ENCODE data around the gene KRTAP10-2.
"Not testable (repeated sequence)": the region's sequence is repeated elsewhere in the genome, so short reads cannot be mapped to it uniquely, and the experiment has no call there.

Gene KRTAP10-2

DNA sequence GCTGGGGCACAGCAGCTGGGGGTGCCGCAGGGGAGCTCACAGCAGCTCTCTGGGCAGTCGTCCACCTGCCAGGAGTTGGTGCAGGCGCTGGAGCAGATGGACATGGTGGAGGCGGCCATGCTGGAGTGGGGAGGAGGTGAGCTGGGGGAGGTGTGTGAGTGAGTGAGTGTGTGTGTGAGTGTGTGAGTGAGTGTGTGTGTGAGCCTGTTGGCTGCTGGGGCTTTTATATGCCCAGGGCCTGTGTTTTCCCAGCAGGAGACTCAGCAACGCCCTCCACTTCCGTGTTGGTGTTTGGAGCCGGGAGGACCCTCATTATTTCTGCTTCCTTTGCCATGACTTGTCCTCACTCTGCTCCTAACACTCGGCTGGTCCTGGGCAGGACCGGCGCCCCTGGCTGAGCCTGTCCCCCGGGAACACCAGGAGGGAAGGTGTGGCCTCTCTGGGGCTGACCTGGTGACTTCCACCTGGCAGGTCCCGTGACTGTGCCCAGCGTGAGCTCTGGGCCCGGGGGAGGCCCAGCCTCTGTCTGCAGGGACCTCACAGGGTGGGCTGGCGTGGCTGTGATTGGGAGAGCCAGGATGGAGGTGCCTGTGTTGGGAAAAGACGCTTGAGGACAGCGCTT lies at the start of gene KRTAP10-2:
Gene KRTAP10-2, minus strand, starts transcription at position 166 of the 622 bp plus-strand sequence. Its CDS starts 47 bp downstream, at position 119.
- no peak for DNase-seq (ENCODE audit: low read depth, low spot score)

GRCh38 chr21:44601091-44601490 lies 49.8 kb upstream of the KRTAP10-2 start:
- DNase-seq (ENCODE audit: low read depth, low spot score) = not testable (repeated sequence)

GRCh38 chr21:44600118-44600978 lies 49.0 kb upstream of the KRTAP10-2 start, which contains the start of gene KRTAP10-7:
KRTAP10-7 (plus strand) TSS chr21:44600597; CDS start chr21:44600622, 25 bp downstream.
- DNase-seq (ENCODE audit: low read depth, low spot score) = not testable (repeated sequence)

DNA sequence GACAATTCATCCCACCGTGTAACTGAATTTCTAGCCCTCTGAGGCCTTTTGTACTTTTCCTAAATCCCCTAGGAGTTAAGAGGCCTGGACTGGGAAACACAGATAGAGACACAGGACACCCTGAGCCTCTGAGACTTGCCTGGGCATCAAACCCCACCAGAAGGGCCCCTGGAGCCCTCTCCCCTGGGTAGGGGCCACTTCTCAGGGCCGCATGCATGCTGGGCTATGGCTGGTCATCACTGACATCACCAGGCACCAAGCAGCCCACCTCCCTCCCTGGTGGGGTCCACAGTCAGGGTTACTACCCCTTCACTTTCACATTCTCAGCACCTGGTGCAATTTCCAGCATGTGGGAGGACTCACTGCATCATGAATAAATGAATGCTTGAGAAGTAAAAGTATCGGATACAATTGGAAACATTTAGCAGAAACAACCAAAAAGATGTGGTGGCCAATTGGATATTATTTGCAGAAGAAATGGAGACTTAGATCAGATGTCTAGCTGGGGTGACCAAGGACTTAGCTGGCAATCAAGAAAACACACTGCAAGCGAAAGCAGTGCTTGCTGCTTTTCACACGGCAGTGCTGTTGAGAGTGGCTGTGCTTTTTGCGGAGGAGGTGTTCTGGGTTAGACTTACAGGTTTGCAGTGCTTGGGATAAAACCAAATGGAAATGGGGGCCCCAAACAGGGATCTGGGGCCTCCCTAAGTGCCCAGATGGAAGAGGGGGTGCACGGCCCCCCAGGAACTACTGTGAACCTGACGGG lies 48.1 kb upstream of the KRTAP10-2 start:
- DNase-seq (ENCODE audit: low read depth, low spot score) = no peak

- no peak for DNase-seq (ENCODE audit: low read depth, low spot score)
These were observed 46.8 kb upstream of the KRTAP10-2 start for GRCh38 chr21:44598061-44598460.

- no peak for DNase-seq (ENCODE audit: low read depth, low spot score)
These were observed 44.9 kb upstream of the KRTAP10-2 start for GRCh38 chr21:44596068-44596725.

DNA sequence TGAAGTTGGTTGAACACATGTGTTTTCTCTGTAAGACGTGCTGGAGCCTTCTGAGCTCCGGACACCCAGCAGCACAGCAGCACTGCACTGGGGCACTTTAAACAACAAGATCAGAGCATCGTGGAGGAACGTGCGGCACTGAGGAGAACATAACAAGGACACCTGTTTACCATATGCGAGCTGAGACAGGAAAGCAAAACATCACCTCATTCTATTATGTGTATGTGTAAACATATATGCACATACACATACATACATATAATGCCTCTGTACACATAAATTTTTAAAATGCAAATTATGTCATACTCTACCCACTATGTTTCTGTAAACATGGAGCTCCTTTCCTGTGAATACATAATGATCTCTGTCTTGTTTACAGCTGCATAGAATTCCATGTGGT lies 44.2 kb upstream of the KRTAP10-2 start:
- no peak for DNase-seq (ENCODE audit: low read depth, low spot score)

DNA sequence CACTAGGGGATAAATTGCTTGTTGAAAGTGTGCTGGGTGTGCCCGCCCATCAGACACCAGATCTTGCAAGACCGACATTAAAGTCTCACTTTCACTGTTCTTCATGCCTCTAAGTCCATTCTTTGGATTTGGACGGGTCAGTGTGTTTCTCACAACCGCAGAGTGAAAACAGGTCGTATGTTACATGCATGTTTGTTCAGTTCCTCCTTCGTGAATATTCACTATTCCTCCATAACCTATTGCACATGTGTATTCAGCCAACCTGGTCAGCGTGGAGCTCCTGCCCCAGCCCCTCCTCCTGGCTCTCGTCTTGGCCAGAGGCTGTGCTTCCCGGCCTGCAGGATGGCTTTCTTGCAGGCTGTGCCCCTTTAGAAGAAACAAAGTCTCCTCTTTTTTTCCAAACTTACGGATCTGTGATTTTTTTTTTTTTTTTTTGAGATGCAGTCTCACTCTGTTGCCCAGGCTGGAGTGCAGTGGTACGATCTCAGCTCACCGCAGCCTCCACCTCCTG lies 43.2 kb upstream of the KRTAP10-2 start:
- no peak for DNase-seq (ENCODE audit: low read depth, low spot score)

GRCh38 chr21:44593598-44594405 lies 42.5 kb upstream of the KRTAP10-2 start:
- DNase-seq (ENCODE audit: low read depth, low spot score) = no peak

DNA sequence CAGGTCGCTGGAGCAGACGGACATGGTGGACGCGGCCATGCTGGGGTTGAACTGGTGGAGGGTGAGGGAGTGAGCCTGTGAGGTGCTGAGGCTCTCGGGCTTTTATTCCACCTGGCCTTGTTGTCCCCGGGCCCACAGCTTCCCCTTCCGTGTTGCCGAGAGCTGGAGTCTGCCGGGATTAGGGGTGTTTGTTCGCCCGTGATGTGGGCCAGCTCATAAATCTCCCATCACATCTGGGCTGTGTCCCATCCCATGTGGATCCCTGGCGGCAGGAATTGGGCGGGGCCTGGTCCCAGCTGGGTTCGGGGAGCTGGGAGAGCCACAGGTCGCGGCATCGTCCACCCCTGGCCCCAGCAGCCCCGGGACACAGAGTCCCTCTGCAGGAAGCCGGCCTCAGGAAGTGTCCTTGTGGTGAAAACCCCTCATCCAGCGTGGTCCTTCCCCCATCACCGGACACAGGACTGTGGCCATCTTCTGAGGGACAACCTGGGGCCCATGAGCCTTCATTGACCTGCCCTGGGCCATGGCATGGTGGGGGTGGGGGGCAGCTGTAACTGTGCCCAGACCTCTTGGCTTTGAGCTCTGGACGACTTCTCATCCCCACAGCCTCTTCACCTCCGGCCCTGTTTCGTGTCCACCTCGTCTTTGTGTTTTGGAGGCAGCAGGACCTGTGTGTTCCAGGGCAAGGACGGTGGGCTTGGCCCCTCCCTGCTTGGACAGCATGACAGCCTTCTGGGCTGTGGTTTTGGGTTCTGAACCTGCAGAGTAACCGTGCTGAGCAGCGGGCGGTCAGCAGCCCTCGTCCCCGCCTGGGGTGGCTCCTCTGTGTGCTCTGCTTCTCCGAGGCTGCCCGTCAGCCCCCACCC lies 41.4 kb upstream of the KRTAP10-2 start, which contains the start of gene KRTAP10-6:
Gene KRTAP10-6, minus strand, starts transcription at position 60 of the 866 bp plus-strand sequence. Its CDS starts 21 bp downstream, at position 39.
- DNase-seq (ENCODE audit: low read depth, low spot score) = no peak

- not testable (repeated sequence) for DNase-seq (ENCODE audit: low read depth, low spot score)
These were observed 40.5 kb upstream of the KRTAP10-2 start for GRCh38 chr21:44591801-44592130.

DNA sequence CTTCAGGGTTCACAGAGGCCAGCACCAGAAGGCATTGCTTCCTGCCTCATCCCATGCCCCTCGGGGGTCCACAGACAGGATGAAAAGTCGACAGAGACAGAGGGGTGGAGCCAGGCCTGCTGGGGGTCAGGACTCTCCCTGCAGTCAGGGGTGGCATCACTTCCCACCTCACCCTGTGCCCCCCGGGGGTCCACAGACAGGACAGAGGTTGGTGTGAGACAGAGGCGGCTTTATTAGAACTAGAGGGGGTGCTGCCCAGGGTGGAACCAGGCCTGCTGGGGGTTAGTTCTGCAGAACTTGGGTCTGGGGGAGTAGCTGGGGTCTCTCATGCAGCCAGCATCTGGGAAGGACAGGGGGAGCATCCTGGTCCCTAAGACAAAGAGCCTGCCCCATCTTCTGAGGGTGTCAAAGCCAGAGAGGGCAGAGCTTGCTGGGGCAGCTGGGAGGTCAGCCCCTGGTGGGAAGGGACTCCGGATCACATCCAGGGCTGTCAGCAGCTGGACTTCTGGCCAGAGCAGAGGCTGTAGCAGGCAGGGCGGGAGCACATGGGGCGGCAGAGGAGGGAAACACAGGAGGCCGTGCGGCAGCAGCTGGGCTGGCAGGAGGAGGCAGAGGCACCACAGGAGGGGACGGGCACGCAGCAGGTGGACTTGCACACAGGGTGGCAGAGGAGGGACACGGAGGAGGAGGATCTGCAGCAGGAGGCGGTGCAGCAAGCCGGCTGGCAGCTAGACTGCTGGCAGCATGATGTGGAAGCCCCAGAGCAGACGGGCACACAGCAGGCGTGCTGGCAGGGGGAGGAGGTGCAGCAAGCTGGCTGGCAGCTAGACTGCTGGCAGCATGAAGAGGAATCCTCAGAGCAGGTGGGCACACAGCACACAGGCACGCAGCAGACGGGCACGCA lies 39.8 kb upstream of the KRTAP10-2 start:
- not testable (repeated sequence) for DNase-seq (ENCODE audit: low read depth, low spot score)

DNA sequence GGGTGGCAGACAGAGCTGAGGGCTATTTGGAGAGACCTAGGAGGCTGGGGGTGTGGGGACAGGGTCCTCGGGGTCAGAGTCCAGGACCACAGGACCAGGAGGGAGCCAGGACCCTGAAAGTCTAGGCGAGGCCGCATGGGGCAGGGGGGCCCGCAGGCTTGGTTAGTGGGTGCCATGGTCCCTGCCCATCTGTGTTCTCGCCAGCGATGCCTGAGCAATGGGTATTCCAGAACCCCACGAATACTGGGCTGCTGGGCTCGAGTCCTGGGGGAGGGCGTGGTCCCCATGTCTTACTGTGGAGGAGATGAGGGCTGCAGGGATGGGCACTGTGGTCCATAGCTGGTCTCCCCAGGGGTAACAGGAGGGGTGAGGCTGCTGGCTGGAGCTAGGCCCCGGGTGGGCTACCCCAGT lies 39.0 kb upstream of the KRTAP10-2 start:
- DNase-seq (ENCODE audit: low read depth, low spot score) = no peak

DNA sequence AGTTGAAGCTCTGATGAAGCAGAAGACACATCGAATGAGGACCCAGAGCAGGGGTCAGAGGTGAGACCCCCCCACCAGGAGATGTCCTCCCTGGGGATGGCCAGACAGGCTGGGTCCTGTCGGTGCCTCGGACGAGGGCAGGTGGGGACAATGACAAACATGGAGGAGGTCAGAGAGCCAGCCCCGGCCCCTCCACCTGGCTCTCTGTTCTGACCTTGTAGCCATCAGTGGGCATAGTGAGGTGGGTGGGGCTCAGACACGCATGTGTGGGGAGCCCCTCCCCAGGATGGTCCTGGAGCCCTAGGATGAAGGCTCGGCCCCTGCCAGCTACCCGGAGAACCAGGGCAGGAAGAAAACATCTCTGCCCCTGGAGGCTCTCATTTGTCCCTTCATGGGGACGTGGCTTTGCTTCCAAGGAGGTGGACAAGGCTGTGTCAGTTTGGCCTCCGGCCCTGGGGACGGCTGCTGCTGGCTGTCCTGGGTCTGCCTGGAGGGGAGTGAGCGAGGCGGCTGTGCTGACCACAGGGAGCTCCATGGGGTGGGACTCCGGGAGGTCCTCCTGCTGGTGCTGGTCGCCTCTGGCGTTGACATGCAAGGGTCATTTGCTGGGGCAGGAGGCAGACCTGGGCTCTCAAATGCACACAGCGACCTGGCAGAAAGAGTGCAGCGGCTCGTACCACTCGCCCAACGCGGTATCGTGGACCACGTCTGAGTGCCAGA lies 38.4 kb upstream of the KRTAP10-2 start:
- DNase-seq (ENCODE audit: low read depth, low spot score) = no peak

DNA sequence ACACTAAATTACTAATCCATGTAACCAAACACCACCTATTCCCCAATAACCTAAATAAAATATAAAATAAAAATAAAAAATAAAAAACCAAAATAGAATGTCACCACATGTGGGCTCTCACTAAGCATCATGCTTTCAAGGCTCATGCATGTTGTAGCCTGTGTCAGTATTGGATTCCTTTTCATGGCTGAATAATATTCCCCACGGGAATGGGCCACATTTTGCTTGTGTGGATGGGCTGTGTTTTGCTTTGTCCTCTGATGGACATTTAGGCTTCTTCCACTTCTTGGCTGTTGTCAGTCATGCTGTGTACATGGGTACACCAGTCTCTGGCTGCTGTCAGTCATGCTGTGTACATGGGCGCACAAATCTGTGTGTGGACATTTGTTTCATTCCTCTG lies 37.8 kb upstream of the KRTAP10-2 start:
- no peak for DNase-seq (ENCODE audit: low read depth, low spot score)

GRCh38 chr21:44585892-44586291 lies 34.6 kb upstream of the KRTAP10-2 start:
- DNase-seq (ENCODE audit: low read depth, low spot score) = no peak

DNA sequence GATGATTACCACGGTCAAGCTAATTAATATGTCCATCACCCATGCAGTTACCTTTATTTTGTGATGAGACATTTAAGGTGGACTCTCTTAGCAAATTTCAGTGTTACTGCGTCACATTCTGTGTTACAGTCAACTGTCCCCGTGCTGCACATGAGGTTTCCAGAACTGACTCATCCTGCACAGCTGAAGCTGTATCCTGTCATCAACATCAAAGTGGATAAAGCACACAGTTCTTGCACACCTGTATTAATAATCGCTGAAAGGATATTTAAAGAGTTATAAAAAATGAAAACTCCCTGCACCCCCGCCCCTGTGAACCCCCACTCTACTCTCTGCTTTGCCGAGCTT lies 32.5 kb upstream of the KRTAP10-2 start:
- no peak for DNase-seq (ENCODE audit: low read depth, low spot score)

Data from smooth muscle cell of the brain vasculature (primary cell).